ENCODE data around the gene KRT13. TPM values are rescaled to one million over a fixed set of nuclear protein-coding genes. Genes with fewer than 3 reads are reported as not detected.

KRT13 gene
- total and polyA plus RNA-seq, 10 of the 15 experiments (the other 5 are each of a cell fraction or from before 2014, with no cell fraction given) = not detected

GRCh38 chr17:41540921-41541625 is 35.7 kb upstream of the KRT13 start:
- Histone ChIP-seq H3K4me1 (ENCODE audit: control insufficient read depth, insufficient read depth, low read length) (no peaks in the 10 kb centered on the region), H2AFZ (ENCODE audit: control insufficient read depth, low read depth, low read length) (no peak overlapping the region), H3K4me3 (no peak overlapping the region), H3K36me3 (ENCODE audit: control insufficient read depth in 2 of 2, insufficient read depth in 2 of 2, low read length in 1 of 2) (no peaks in the 10 kb centered on the region), H3K27ac (ENCODE audit: control insufficient read depth, insufficient read depth) (no peak overlapping the region), H3K27me3 (replicated peaks in 1 of 2; ENCODE audit: control insufficient read depth in 2 of 2, insufficient read depth in 2 of 2, low read length in 1 of 2) (peaks cover 0 to 2% of the 10 kb centered on the region in 2 experiments; a peak in 2 of 4 replicates), H3K9ac (ENCODE audit: control insufficient read depth, insufficient read depth, low read length) (no peak overlapping the region), H3K9me3 (replicated peaks; ENCODE audit: control insufficient read depth, insufficient read depth, low read length) (no peaks in the 10 kb centered on the region), H3K4me2 (ENCODE audit: control insufficient read depth, insufficient read depth) (no peak overlapping the region), H3K79me2 (ENCODE audit: control insufficient read depth, insufficient read depth, low read length) (no peaks in the 10 kb centered on the region), H4K20me1 (ENCODE audit: control insufficient read depth, insufficient read depth) (no peaks in the 10 kb centered on the region)
- SMC1A ChIA-PET (ENCODE audit: uncharacterized antibody, unreplicated experiment) = interaction anchor here (0.6 kb wide), 1 partner anchor 36 kb away, joined by 3 read pairs; no protein-coding TSS in a partner anchor
- intact Hi-C loops (cut with micrococcal nuclease; ENCODE audit: unreplicated experiment) = no loop called here
- TF ChIP-seq ATF3 (IDR thresholded peaks at IDR 0.05; ENCODE audit: borderline replicate concordance, extremely low read depth, low read depth, low read length) (no peak), PAX8 (IDR thresholded peaks at IDR 0.05) (no peak), RCOR1 (conservative IDR thresholded peaks at IDR 0.05; ENCODE audit: low read depth, low read length) (no peak), SIN3A (IDR thresholded peaks at IDR 0.05; ENCODE audit: low read depth, low read length) (no peak), TARDBP (IDR thresholded peaks at IDR 0.05; ENCODE audit: borderline replicate concordance) (no peak), RELA (IDR thresholded peaks at IDR 0.05; ENCODE audit: borderline replicate concordance, partially characterized antibody) (no peak), BCL11A (IDR thresholded peaks at IDR 0.05; ENCODE audit: low read depth, low read length) (no peak), PRDM15 (CRISPR knock-in tag; IDR thresholded peaks at IDR 0.05) (no peak), HDAC2 (IDR thresholded peaks at IDR 0.05) (no peak), STAT3 (IDR thresholded peaks at IDR 0.05; ENCODE audit: low read depth, low read length) (no peak), ZNF217 (IDR thresholded peaks at IDR 0.05) (no peak), PML (IDR thresholded peaks at IDR 0.05; ENCODE audit: low read length) (no peak), NR2C2 (IDR thresholded peaks at IDR 0.05; ENCODE audit: borderline replicate concordance, control insufficient read depth, insufficient read length, low read depth) (no peak), POLR2AphosphoS5 (IDR thresholded peaks at IDR 0.05; ENCODE audit: low read length) (no peak)
- TF ChIP-seq, protein P1, sequence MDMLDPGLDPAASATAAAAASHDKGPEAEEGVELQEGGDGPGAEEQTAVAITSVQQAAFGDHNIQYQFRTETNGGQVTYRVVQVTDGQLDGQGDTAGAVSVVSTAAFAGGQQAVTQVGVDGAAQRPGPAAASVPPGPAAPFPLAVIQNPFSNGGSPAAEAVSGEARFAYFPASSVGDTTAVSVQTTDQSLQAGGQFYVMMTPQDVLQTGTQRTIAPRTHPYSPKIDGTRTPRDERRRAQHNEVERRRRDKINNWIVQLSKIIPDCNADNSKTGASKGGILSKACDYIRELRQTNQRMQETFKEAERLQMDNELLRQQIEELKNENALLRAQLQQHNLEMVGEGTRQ (IDR thresholded peaks at IDR 0.05; ENCODE audit: borderline replicate concordance, low read depth, low read length) = no peak
- TF ChIP-seq, protein P2, sequence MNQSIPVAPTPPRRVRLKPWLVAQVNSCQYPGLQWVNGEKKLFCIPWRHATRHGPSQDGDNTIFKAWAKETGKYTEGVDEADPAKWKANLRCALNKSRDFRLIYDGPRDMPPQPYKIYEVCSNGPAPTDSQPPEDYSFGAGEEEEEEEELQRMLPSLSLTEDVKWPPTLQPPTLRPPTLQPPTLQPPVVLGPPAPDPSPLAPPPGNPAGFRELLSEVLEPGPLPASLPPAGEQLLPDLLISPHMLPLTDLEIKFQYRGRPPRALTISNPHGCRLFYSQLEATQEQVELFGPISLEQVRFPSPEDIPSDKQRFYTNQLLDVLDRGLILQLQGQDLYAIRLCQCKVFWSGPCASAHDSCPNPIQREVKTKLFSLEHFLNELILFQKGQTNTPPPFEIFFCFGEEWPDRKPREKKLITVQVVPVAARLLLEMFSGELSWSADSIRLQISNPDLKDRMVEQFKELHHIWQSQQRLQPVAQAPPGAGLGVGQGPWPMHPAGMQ (IDR thresholded peaks at IDR 0.05; ENCODE audit: borderline replicate concordance) = no peak
- TF ChIP-seq, protein P3, sequence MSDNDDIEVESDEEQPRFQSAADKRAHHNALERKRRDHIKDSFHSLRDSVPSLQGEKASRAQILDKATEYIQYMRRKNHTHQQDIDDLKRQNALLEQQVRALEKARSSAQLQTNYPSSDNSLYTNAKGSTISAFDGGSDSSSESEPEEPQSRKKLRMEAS (IDR thresholded peaks at IDR 0.05; ENCODE audit: low read depth, low read length) = no peak
- ATAC-seq (no peak), DNase-seq (ENCODE audit: low read depth, low spot score) (no peak), FAIRE-seq (no peak)
- CTCF ChIA-PET = interaction anchor here (0.7 to 2.1 kb wide), 3 partner anchors 8 to 685 kb away, joined by 3 to 9 read pairs (median 3); no protein-coding TSS in a partner anchor
- no TSS peak for BruUV-seq (replicated peaks)
- 33% methylated on average over 10 of the region's 10 CpGs for WGBS (ENCODE audit: insufficient coverage, insufficient replicate concordance, low lambda C conversion rate, missing lambda C conversion rate)
- POLR2A ChIA-PET = no interaction called here
- RAD21 ChIA-PET (ENCODE audit: unreplicated experiment) = no interaction called here
- in situ Hi-C loops (cut with MboI) = no loop called here
